Measurements from ENCODE around the gene PNMA8A.
A peak's percentile ranks its signal among the peaks of the same experiment; 100 is the strongest.

Gene PNMA8A

GRCh38 chr19:46491975-46492682 lies 20.8 kb upstream of the PNMA8A start:
- no peak for DNase-seq

GRCh38 chr19:46490774-46491173 lies 19.4 kb upstream of the PNMA8A start:
- DNase-seq: no peak

GRCh38 chr19:46489445-46490272 lies 18.3 kb upstream of the PNMA8A start:
- no peak for DNase-seq

GRCh38 chr19:46488551-46488950 lies 17.2 kb upstream of the PNMA8A start:
- DNase-seq: no peak

GRCh38 chr19:46487802-46488445 lies 16.6 kb upstream of the PNMA8A start:
- DNase-seq: peak; percentile 59

GRCh38 chr19:46487178-46487801 lies 15.9 kb upstream of the PNMA8A start:
- DNase-seq: no peak

GRCh38 chr19:46486358-46486757 lies 15.0 kb upstream of the PNMA8A start:
- DNase-seq: no peak

- DNase-seq: no peak
Measured at GRCh38 chr19:46484656-46485055, 13.3 kb upstream of the PNMA8A start.

GRCh38 chr19:46482631-46483030 lies 11.3 kb upstream of the PNMA8A start:
- no peak for DNase-seq

- DNase-seq: no peak
Measured at GRCh38 chr19:46481947-46482346, 10.6 kb upstream of the PNMA8A start.

GRCh38 chr19:46481223-46481848 lies 10.0 kb upstream of the PNMA8A start:
- DNase-seq: no peak

- no peak for DNase-seq
Measured at GRCh38 chr19:46480415-46480814, 9.1 kb upstream of the PNMA8A start.

GRCh38 chr19:46478356-46478986 lies 7.1 kb upstream of the PNMA8A start:
- no peak for DNase-seq

GRCh38 chr19:46475986-46476385 lies 4.6 kb upstream of the PNMA8A start:
- no peak for DNase-seq

- no peak for DNase-seq
Measured at GRCh38 chr19:46474211-46474610, 2.8 kb upstream of the PNMA8A start.

- no peak for DNase-seq
Measured at GRCh38 chr19:46472592-46472991, 1.2 kb upstream of the PNMA8A start.

- no peak for DNase-seq
Measured at GRCh38 chr19:46471811-46472543, 614 bp upstream of the PNMA8A start.

- DNase-seq: no peak
Measured at GRCh38 chr19:46470376-46470775, 987 bp downstream of the PNMA8A start.

- DNase-seq: no peak
Measured at GRCh38 chr19:46469541-46470185, 1.7 kb downstream of the PNMA8A start.

GRCh38 chr19:46466536-46467196 lies 4.7 kb downstream of the PNMA8A start:
- DNase-seq: no peak

GRCh38 chr19:46463516-46463915 lies 7.8 kb downstream of the PNMA8A start:
- DNase-seq: no peak
